HG03432 (cell line): ENCODE results near the gene HMGB3.
"Not testable (repeated sequence)": the region's sequence is repeated elsewhere in the genome, so short reads cannot be mapped to it uniquely, and the experiment has no call there.

Experiments
- ATAC-seq: cut with Tn5 transposase; IDR thresholded peaks from one replicate; pipeline ENCODE4 v1.9.1; 2021; ENCODE audit warnings: mild to moderate bottlenecking, moderate library complexity; ENCODE audit not compliant: unreplicated experiment

Gene HMGB3

DNA sequence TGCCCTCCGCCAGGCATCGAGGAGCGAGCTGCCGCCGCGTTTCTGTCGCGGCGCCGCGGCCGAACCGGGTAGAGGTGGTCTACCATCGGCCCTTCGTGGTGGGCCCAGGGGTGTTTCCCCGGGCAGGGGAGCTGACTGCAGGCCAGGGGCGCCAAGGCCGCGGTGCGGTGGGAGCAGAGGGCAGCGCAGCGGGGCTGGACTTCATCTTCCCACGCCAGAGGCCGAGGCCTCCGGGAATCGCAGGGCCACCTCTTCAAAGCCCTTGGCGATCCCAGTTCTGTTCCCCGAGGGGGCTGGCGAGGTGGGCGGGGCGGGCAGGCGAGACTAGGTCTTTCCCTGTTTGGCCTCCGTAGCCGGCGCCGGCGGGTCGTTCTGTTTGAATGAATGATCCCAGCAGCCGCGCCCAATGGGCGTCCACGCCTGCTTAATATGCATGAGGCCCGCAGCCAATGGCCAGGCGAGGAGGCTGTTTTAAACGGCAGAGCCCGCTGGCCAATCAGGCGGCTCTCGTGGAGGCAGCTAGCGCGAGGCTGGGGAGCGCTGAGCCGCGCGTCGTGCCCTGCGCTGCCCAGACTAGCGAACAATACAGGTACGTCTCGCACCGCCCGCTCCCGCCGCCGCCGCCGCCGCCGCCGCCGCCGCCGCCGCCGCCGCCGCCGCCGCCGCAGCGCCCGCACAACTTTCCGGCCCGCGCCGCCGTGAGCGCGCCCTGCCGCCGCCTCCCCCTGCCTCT, at the start of gene HMGB3:
Gene HMGB3 (plus strand): TSS at position 548 of the 733 bp plus-strand sequence. CDS start 2,265 bp downstream, outside the sequence.
- ATAC-seq: peak; percentile 97

GRCh38 chrX:150933945-150934350, 49.2 kb upstream of the HMGB3 start:
- ATAC-seq: no peak

DNA sequence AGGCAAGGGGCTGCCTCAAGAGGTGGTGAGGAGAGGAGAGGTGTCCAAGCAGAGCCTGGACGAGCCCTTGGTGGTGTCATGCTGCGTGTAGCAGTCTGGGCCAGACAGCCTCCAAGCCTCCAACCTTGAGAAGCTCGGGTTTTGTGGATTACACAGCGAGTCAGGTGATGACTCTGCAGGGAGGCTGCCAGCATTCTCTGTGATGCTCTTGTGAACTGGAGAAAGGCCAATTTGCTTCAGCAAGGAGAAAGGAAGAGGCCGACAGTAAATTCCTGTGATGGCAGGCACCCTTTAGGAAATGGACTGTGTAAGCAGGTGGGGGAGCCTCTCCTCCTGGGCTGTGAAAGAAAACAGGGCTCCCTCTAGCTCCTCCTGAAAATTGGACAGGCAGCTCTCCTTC, 48.7 kb upstream of the HMGB3 start:
- ATAC-seq: no peak

- no peak for ATAC-seq
These were observed 47.7 kb upstream of the HMGB3 start for GRCh38 chrX:150935467-150935866.

GRCh38 chrX:150936556-150936955, 46.6 kb upstream of the HMGB3 start:
- ATAC-seq: no peak

DNA sequence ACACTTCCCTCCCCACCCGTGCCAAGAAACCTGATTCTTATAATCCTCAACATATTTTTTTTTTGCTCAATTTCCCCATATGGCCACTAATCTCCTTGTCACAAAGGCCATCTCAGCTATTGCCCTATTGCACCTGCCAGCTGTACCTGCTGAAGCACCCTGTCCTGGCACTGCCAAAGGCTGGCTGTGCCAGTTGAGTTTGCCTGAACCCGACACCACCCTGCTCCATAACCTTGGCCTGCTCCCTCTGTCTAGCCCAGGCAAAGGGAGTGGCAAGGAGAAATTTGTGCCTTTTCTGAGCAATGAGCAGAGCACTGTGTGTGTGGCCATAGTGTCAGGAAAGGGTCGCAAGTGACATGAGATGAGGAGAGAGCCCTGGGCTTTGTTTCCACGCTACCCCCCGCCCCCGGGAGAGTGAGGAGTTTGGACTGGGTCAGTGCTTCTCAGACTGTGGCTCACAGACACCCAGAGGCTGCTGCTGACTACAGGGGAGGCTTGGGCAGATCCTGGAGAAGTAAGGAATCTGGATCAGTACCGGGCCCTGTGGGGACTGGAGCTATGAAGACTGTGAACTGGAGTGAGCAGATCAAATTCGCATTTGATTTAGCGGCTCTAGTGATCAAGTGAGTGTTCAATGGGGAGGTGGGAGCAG, 42.2 kb upstream of the HMGB3 start:
- no peak for ATAC-seq

GRCh38 chrX:150941580-150941979, 41.6 kb upstream of the HMGB3 start:
- no peak for ATAC-seq

- ATAC-seq: no peak
These were observed 40.1 kb upstream of the HMGB3 start for GRCh38 chrX:150942942-150943594.

GRCh38 chrX:150944233-150944632, 38.9 kb upstream of the HMGB3 start:
- no peak for ATAC-seq

GRCh38 chrX:150954951-150955350, 28.2 kb upstream of the HMGB3 start:
- no peak for ATAC-seq

GRCh38 chrX:150955590-150955989, 27.5 kb upstream of the HMGB3 start:
- no peak for ATAC-seq

GRCh38 chrX:150958177-150958576, 25.0 kb upstream of the HMGB3 start:
- no peak for ATAC-seq

DNA sequence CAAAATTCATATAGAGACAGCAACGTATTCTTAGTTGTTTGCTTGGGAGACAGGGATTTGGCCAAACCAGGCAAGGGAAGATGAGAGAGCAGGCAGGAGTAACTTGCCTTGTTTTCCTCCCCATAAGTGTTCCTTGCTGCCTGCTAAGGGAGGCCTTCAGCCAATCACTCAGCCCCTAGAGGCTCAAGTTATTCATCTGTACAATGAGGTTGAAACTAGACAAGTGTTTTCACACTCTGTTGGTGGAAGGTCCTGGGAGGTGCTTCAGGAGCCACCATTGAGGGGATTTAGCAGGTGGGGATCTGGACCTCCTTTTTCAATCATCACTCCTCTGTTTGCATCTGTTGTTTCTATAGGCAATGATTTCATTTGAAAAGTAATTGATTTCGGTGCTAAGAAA, 23.6 kb upstream of the HMGB3 start:
- no peak for ATAC-seq

DNA sequence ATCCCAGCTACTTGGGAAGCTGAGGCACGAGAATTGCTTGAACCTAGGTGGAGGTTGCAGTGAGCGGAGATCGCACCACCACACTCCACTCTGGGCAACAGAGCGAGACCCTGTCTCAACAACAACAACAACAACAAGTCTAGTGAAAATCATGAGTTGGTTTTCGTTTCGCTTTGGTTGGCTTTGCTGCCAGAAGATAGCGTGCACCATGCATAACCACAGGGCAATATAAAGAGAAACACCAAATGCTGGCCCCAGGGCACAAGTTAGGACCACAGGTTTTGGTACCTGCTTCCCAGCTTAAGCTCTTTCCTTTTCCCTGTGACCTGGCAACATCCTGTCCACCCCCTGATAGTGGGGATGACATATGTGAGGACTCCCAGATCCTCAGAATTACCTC, 21.5 kb upstream of the HMGB3 start:
- ATAC-seq: no peak

GRCh38 chrX:150964416-150964815, 18.7 kb upstream of the HMGB3 start:
- not testable (repeated sequence) for ATAC-seq

DNA sequence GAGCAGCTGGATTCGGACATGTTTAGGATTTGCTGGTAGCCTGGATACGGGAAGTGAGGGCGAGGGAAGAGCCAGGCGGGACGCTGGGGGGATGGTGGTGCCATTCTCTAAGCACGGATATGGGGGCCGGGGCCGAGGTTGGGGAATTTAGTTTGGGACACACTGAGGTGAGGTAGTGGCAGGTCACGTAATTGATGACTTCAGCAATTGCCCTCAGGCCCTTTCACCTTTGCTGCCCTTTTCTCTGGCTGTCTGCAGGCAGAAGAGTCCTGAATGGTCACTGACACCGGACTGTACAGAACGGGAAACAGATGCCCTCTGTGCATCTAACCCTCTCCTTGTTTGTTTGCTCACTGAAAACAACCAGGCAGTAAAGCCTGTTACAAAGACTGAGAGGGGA, 16.9 kb upstream of the HMGB3 start:
- ATAC-seq: no peak

- ATAC-seq: no peak
These were observed 16.4 kb upstream of the HMGB3 start for GRCh38 chrX:150966742-150967141.

- no peak for ATAC-seq
These were observed 15.3 kb upstream of the HMGB3 start for GRCh38 chrX:150967786-150968185.

DNA sequence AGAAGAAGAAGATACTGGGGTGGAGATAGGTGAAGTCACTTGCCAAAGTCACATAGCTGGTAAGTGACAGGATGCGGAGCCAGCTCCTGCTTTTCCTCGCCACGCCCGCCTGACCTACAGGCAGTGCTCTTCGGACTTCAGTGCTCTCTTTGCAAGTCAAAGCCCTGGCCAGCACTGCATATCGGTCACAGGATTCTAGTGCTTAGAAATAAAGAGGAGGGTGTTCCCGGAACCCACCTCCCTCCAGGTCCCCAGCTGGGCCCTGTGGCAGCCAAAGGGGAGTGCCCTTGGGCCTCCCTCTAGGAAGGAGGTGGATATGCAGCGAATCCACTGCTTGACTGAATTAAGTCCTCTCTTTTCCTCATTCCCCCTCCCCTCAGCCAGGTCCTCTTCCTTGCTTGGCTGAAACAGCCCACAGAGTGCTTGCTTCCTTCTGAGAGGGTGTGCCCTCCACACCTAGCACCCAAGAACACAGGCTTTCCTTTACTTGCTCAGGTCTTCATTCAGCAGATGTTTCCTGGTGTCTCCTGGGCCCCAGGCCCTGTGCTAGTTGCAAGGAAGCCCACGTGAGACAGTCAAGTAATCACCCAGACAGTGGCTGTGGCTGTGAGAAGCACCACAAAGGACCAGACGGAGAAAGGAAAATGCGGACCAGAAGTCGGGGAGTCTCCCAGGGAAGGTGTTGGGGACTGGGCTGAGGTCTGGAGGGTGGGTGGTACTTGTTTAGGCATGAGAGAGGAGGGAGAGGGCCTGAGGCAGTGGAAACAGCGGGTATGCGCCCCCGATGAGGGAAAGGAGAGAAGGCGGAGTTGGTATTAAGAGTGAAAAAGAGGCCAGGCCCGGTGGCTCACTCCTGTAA, 14.0 kb upstream of the HMGB3 start:
- ATAC-seq: no peak

DNA sequence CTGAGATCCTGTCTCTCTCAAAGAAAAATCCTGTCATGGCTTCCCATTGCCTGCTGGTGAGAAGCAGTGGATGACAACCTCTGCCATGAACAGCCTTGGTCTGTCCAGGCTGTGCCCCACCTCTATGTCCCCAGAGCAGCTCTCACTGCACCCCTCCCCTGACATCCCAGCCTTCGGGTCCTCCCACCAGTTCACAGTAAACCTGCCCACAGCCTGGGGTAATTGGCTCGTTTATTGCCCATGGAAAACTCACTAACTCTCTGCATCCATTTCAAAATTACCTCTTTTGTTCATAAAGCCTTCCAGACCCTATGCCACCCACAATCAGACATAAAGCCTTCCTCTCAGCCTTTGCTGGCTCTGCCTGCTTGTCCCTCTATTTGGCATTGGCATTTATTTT, 10.7 kb upstream of the HMGB3 start:
- ATAC-seq: no peak
